Caco-2 (cell line): Measurements from ENCODE around the gene FIGNL2. TPM values are rescaled to one million over a fixed set of nuclear protein-coding genes. Genes with fewer than 3 reads are reported as not detected.
A peak's percentile ranks its signal among the peaks of the same experiment; 100 is the strongest.

Experiments
- BruUV-seq: library from RNA; stranded (reverse); fragments of 400-500 nt; replicated peaks from 2 replicates; lab custom pipeline; 2021; lab: Mats Ljungman, UMichigan
- CTCF ChIA-PET: fragments of 300-600 bp; sonication (Branson Sonifier 250); formaldehyde crosslinking; loops from one replicate; lab custom pipeline; 2022; ENCODE audit warnings: antibody characterized with exemption; lab: Charles Lee
- POLR2A ChIA-PET: fragments of 300-600 bp; sonication (Branson Sonifier 250); formaldehyde crosslinking; loops from one replicate; lab custom pipeline; 2022; ENCODE audit warnings: antibody characterized with exemption; lab: Charles Lee
- DNase-seq, 2 experiments: peaks; one replicate each; pipeline versions ENCODE4 v3.0.0 to v3.0.0-alpha.2; 2020 to 2022
- H3K27me3 ChIP-seq: replicated peaks from 2 replicates; pipeline ENCODE4 v1.6.0; 2011; ENCODE audit warnings: low read length; ENCODE audit not compliant: control insufficient read depth, insufficient read depth
- H3K36me3 ChIP-seq: 2 replicates; pipeline ENCODE4 v1.5.1; 2011; ENCODE audit warnings: low read length; ENCODE audit not compliant: control insufficient read depth, insufficient read depth
- H3K4me1 ChIP-seq: fragments of 250-450 bp; sonication (Bioruptor Pico); 2 replicates; pipeline ENCODE4 v1.5.1; 2020; ENCODE audit warnings: mild to moderate bottlenecking
- H3K4me3 ChIP-seq: 2 replicates; pipeline ENCODE4 v1.5.1; 2011; ENCODE audit warnings: low read depth, mild to moderate bottlenecking, control low read depth, low read length
- H3K9me3 ChIP-seq: fragments of 250-450 bp; sonication (Bioruptor Pico); 2 replicates; pipeline ENCODE4 v1.5.1; 2020; ENCODE audit warnings: mild to moderate bottlenecking, moderate library complexity
- H3K27ac Mint-ChIP-seq: one replicate; pipeline ENCODE4 v1.8.0; 2022; ENCODE audit warnings: mixed read lengths; ENCODE audit not compliant: unreplicated experiment
- H3K27me3 Mint-ChIP-seq: one replicate; pipeline ENCODE4 v1.8.0; 2022; ENCODE audit warnings: mixed read lengths; ENCODE audit not compliant: insufficient read depth, unreplicated experiment
- H3K36me3 Mint-ChIP-seq: one replicate; pipeline ENCODE4 v1.8.0; 2022; ENCODE audit warnings: mild to moderate bottlenecking, mixed read lengths; ENCODE audit not compliant: insufficient read depth, unreplicated experiment
- H3K4me1 Mint-ChIP-seq: one replicate; pipeline ENCODE4 v1.8.0; 2022; ENCODE audit warnings: low read depth, mixed read lengths; ENCODE audit not compliant: unreplicated experiment
- H3K4me3 Mint-ChIP-seq: one replicate; pipeline ENCODE4 v1.8.0; 2022; ENCODE audit warnings: mild to moderate bottlenecking, moderate library complexity, mixed read lengths; ENCODE audit not compliant: unreplicated experiment
- H3K9me3 Mint-ChIP-seq: one replicate; pipeline ENCODE4 v1.8.0; 2022; ENCODE audit warnings: mixed read lengths; ENCODE audit not compliant: unreplicated experiment
- intact Hi-C: fragments of 100-400 bp; cut with micrococcal nuclease; formaldehyde crosslinking; loops from one replicate; pipeline ENCODE4 v1.10.0; 2022; ENCODE audit not compliant: unreplicated experiment
- total RNA-seq: library from RNA; stranded (reverse); gene quantifications from 2 replicates; pipeline ENCODE4 v1.2.3, GENCODE V29; 2022
- TF ChIP-seq, protein P1 (sequence below), 2 experiments: fragments of 200-600 bp in 1 of 2; IDR thresholded peaks; 1 replicate in 1 of 2; 2 replicates in 1 of 2; pipeline versions ENCODE4 v1.5.1 to v1.8.0; 2011 to 2022; ENCODE audit warnings: antibody characterized with exemption in 1 of 2, control low read depth in 1 of 2, inconsistent platforms in 1 of 2, low read depth in 1 of 2, low read length in 1 of 2, mild to moderate bottlenecking in 1 of 2, moderate library complexity in 1 of 2; ENCODE audit not compliant: insufficient read depth in 1 of 2, severe bottlenecking in 1 of 2, unreplicated experiment in 1 of 2

FIGNL2 gene
- total RNA-seq, 1 experiment from 2014 or later, result 3.6 TPM

DNA sequence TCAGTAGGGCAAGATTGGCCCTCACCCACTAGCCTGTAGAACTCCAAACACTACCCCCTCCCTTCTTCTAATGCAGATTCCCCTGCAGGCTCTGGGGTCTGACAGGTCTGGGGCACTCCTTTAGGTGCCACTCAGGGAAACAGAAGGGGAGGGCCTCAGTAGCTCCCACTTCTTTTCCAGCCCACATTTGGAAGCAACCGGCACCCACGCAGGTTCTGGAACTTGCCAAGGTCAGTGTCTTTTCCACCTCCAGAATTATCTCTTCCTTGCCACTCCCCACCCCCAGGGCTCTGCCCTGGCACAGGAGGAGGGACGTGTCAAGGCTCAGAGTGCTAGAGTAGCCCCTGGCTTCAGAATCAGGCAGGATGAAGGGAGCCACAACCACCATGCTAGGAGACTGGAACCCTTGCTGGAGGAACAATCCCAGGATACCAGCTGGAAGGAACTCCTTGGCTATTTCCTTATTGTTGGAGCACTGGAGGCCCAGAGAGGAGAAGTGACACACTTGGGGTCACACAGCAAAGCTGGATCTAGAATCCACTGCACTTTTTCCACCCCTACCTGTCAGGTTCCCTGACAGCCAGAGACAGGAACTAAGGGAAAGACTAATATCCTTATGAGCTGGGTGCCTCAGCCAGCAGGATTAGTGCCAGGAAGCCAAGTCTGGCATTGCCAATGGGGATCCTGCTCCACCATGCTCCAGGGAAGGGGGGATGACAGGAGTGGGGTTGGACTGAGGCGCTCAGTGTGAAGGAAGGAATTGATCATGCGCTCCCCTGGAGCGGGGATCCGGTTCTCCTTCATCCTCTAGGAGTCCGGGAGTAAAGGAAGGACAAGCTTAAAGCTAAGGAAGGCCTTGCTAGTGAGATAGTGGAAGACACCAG, 1.8 kb upstream of the FIGNL2 start:
- Mint-ChIP-seq H3K9me3 (no peaks in the 10 kb centered on the region), H3K4me1 (peaks cover 12% of the 10 kb centered on the region), H3K27ac (no peak overlapping the region), H3K27me3 (no peaks in the 10 kb centered on the region), H3K4me3 (peak overlapping the region; percentile 84), H3K36me3 (no peaks in the 10 kb centered on the region)
- no peaks in the 10 kb centered on the region for H3K27me3 ChIP-seq
- no peak overlapping the region for H3K4me3 ChIP-seq
- ChIA-PET POLR2A (no interaction called here), CTCF (interaction anchor here (1.8 kb wide), 1 partner anchor 25 kb away, joined by 7 read pairs; no protein-coding TSS in a partner anchor)
- DNase-seq, result no peak
- intact Hi-C loops, result no loop called here
- TF ChIP-seq, protein P1, sequence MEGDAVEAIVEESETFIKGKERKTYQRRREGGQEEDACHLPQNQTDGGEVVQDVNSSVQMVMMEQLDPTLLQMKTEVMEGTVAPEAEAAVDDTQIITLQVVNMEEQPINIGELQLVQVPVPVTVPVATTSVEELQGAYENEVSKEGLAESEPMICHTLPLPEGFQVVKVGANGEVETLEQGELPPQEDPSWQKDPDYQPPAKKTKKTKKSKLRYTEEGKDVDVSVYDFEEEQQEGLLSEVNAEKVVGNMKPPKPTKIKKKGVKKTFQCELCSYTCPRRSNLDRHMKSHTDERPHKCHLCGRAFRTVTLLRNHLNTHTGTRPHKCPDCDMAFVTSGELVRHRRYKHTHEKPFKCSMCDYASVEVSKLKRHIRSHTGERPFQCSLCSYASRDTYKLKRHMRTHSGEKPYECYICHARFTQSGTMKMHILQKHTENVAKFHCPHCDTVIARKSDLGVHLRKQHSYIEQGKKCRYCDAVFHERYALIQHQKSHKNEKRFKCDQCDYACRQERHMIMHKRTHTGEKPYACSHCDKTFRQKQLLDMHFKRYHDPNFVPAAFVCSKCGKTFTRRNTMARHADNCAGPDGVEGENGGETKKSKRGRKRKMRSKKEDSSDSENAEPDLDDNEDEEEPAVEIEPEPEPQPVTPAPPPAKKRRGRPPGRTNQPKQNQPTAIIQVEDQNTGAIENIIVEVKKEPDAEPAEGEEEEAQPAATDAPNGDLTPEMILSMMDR (IDR thresholded peaks at IDR 0.05; ENCODE audit: insufficient read depth in 1 of 2, low read depth in 1 of 2, low read length in 1 of 2, severe bottlenecking in 1 of 2, unreplicated experiment in 1 of 2), result no peak
- no peaks in the 10 kb centered on the region for H3K9me3 ChIP-seq
- peaks cover 14% of the 10 kb centered on the region for H3K4me1 ChIP-seq
- BruUV-seq, result no TSS peak
- H3K36me3 ChIP-seq, result no peaks in the 10 kb centered on the region

DNA sequence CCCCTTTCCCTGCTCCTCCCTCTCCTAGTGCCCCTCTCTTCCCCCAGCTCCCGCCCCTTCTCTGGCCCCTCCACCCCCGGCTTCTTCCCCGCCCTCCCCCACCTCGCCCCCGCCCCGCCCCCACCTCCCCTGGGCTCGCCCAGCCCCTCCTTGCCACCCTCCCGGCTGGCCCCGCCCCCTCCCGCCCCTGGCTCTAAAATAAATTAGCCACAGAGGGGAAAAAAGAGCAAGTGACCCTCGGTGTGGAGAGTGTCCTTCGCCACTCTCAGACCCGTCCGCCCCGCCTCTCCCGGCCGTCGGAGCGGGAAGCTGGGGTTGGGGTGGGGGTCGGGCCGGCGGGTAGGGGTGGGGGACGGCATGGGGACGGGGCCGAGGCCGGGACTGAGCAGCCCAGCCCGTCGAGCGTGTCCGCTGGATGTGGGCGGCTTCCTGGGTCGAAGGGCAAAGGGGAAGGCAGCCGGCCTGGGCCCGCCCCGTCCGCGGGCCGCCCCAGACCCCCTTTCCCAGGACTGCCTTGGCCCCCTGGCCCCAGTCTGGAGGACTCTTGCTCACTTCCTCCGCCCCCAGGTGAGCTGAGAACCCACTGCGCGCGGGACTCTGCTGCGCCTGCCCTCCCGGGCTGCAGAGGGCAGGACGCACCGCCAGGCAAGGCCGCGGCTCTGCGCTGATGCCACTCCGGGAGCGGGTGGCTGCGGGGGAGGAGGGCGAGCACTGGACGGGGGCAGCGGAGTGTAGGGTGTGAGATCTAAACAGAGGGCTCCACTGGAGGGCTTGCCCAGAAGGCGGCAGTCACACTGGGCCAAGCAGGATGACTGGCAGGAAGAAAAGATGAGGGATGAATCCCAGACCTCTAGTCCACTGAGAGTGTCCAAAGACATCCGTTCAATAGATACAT, 570 bp upstream of the FIGNL2 start:
- intact Hi-C loops, result loop anchor here (1.0 kb wide), 1 partner anchor 15 kb away; no protein-coding TSS in a partner anchor
- Histone ChIP-seq H3K27me3 (no peaks in the 10 kb centered on the region), H3K4me1 (peaks cover 27% of the 10 kb centered on the region), H3K9me3 (no peaks in the 10 kb centered on the region), H3K4me3 (peak overlapping the region; percentile 83), H3K36me3 (no peaks in the 10 kb centered on the region)
- H3K27me3 Mint-ChIP-seq, result no peaks in the 10 kb centered on the region
- peak in 1 of 2 experiments; percentile 23 for DNase-seq
- H3K4me3 Mint-ChIP-seq, result peak overlapping the region; percentile 84
- H3K27ac Mint-ChIP-seq, result no peak overlapping the region
- ChIA-PET POLR2A (interaction anchor here (0.6 kb wide), 2 partner anchors 15 to 455 kb away, joined by 3 to 4 read pairs; no protein-coding TSS in a partner anchor), CTCF (interaction anchor here (0.6 to 1.8 kb wide), 4 partner anchors 25 to 98 kb away, joined by 3 to 8 read pairs (median 4); no protein-coding TSS in a partner anchor)
- no peaks in the 10 kb centered on the region for H3K36me3 Mint-ChIP-seq
- no peaks in the 10 kb centered on the region for H3K9me3 Mint-ChIP-seq
- peaks cover 17% of the 10 kb centered on the region for H3K4me1 Mint-ChIP-seq
- no TSS peak for BruUV-seq
- TF ChIP-seq, protein P1 (IDR thresholded peaks at IDR 0.05; ENCODE audit: insufficient read depth in 1 of 2, low read depth in 1 of 2, low read length in 1 of 2, severe bottlenecking in 1 of 2, unreplicated experiment in 1 of 2), result no peak
